Measurements from ENCODE around the gene DISC1. TPM values are rescaled to one million over a fixed set of nuclear protein-coding genes. Genes with fewer than 3 reads are reported as not detected.

DISC1 gene
- total RNA-seq, 1 experiment from 2014 or later: 8.3 TPM

DNA sequence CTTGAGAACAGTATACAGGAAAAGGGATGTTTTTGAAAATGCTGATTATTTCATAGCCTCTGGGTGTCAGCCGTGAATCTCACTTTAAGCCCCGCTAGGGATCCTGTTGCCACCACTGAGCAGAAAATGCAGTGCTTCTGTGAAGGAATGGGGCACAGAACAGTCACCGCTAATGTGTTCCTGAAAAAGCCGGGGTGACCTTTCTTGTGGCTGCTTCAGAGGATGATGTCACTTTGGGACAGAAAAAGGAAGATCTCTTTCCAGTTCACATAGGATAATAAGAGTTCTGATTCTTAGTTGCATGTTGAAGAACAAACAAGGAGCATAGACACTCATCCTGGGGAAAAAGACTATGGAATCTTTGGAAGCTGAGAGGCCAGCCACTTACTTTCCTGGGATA lies 349.6 kb downstream of the DISC1 start:
- DNase-seq (ENCODE audit: low read depth): no peak

DNA sequence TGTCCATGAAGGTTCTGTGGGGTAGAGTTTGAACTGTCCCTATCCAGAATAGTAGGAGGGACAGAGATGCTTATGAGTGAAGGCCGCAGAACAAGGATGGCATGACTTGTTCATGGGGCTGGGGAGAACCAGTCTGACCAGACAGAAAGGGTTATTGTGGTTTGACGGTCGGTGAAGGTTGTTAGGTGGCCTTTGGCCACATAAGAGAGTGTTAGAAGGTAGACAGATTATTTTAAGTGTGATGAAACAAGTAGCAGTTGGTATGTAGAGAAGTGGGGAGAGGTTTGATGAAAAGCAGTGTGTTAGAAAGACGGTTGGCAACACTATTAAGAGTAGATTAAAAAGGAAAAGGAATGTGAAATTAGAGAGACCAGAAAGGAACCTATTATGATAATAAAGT lies 355.1 kb downstream of the DISC1 start:
- no peak for DNase-seq (ENCODE audit: low read depth)

DNA sequence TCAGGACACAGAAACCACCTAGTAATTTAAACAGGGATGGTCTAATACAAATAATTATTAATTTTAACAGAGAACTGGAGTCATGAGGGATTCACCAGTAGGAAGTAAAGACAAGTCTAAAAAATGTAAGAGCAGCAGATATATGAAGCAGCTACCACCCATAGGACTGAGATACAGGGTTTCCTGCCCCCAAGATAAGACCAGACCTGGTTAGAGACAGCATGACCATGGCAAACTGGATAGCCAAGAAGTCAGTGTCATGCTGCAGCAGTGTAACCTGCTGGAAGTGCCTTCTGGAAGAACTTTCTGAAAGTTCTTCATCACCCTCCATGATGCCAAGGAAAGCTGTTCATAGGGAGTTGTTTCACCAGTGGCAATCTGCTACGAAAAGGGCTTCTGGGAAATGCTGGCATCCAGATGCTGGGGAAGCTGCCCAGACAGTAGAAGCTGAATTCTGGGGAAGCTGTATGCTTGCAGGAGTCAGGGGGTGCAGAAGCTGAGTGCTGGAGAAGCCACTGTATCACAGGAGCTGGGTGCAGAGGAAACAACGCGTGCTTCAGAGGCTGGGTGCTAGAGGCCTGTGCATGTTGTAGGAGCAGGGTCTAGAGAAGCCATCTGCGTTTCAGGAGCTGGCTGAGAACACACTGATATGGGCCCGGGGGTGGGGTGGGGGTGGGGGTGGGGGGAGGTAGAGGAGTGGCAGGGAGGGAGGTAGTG lies 356.4 kb downstream of the DISC1 start:
- no peak for DNase-seq (ENCODE audit: low read depth)

DNA sequence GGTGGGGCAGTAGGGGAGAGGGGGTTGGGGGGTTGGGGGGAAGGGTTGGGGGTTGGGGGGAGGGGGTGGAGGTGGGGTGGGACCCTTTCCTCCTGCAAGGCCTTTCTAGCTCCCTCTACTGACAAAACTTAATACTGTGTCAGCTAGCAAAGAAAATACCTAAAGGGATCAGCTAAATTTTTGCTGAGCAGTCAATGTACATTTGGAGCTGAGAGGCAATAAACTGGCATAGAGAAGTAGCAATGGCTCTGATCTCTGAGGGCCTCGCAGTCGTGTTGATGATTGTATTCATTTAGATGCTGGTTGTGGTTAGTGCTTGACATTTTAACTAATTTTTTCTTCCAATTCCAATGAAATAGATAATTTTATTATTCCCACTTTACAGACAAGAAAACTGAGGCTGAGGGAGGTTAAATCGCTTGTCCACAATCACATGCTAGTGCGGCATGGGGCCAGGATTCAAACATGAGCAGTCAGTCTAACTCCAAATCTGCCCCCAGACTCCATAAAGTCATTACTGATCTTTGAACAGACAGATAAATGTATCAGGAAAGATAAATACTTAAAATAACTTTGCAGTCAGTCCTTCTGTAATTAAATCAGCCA lies 357.1 kb downstream of the DISC1 start:
- no peak for DNase-seq (ENCODE audit: low read depth)

DNA sequence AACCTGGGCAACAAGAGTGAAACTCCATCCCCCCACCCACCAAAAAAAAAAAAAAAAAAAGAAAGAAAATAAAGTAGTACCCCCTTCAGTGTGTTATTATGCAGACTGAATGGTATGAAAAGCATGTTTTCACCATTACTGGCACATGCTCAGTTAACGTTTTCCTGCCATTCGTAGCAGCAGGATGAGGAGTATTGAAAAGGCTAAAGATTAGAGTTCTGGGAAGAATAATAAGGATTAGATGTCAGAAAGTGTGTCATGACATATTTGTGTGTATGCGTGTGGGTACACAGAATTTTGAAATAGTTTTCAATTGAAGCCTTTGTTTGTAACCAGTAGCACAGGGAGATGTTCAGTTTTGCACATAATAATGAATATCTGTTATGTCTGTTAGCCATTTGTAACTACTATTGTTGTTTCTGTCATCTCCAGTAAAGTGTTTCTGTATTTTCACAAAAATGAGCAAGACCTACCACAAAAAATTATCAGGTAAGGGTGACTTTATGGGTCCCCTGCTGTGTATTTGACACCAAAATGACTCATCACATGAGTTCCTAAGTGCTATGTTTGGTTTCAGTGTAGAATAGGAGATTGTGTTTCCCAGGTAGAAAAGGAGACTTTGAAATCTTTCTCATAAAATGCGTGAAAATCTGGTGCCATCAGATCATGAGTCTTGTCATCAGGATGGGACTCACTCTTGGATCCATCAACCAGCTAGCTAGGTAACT lies 358.9 kb downstream of the DISC1 start:
- no peak for DNase-seq (ENCODE audit: low read depth)

DNA sequence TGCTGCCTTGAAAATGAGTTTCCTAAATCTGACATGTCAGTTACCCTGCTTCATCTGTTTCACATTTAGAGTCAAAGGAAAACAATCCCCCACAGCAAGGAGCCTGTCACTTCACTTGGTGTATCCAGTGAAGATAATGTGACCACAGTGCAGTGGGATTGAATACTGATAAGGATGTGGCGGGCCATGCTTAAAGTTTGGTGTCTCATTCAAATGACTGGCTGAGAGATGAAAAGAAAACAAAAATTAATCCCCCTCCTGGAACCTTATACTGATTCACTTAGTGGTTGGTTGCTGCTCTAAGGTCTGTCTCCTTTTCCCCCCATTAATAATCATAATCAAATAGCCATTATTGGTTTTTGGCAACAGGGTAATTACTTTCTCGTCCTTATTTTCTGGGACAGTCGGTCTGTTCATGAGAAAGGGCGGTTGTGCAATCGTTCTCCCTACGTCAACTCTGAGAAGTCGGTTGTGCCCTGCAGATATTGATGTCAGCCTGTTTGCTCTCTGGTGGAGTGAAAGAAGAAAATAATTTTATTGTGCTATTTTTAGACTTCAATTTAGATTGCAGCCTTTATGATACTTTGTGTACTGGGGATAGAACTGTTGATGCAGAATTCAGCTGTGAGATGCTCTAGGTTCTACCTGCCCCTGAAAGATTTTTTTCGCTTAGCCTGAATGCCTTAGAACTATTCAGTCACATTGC lies 360.2 kb downstream of the DISC1 start:
- DNase-seq (ENCODE audit: low read depth): no peak

DNA sequence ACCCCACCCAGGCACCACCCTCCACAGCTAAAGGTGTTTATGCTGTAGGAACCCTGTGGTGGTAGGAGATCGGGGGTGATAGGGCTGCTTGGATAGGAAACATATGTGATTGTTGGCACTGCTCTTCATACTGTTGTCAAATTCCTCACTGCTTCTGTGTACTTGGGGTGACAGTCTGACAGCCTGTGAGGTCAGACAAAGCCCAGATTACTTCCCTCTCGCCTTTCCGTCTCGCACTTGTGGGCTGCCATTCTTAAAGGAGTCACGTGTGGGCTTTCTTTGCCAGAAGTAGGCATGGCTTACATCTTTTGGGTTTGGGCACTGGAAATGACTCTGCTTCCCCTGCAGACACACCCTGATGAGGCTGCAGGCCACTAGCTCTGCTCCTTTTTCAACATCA lies 363.8 kb downstream of the DISC1 start:
- no peak for DNase-seq (ENCODE audit: low read depth)

DNA sequence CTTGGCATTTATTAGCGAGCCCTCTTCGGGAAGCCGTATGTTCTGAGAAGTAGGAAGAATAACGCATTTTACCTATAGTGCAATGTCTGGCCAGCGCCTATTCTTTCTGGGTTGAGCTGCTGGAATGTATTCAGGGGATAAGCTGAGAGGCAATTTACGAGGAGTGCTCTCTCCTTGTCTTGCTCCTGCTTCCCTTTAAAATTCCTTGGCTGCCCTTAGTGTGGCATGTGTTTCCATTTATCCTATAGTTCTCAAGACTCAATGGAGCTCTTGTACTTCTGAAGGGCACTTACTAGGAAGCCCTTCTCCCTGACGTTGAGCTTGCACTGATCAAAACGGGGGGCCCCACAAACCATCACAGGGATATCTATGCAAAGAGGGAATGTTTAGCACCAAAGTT lies 364.6 kb downstream of the DISC1 start:
- DNase-seq (ENCODE audit: low read depth): no peak

DNA sequence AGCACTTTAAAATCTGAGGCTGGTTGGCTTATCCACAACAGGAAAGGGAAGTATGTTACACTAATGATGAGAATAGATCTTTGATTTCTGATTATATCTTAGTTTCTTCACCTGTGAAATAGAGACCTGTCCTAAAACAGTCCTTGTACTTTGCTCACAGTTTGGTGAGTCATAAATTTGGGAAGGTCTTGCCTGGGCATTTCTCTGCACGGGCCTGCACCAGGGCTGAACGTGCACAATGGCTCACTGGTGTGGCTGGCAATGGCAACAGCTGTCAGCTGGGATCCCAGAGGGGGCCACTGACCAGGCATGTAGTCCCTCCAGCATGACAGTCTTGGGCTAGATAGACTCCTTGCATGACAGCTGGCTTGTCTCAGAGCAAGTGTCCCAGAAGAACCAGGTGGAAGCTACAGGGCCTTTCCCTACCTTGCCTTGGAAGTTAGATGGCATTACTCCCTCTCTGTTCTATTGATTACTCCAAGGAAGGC lies 367.4 kb downstream of the DISC1 start:
- no peak for DNase-seq (ENCODE audit: low read depth)

DNA sequence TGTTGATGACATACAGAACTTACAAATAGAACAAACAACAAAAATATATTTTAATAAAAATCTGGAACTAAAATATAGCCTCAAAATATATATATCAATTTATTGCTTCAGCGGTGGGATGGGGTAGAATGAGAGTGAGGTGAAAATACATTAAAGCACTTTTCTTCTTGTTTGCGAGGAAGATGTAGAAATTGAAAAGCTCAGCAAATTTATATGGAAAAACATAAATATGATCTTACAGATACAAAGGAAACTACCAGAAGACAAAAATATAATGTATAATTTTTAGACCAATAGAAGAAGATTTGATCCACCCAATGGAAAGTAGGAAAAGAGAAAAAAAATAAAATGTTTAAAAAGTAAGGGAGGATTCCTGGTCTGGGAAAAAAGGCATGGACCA lies 372.2 kb downstream of the DISC1 start:
- no peak for DNase-seq (ENCODE audit: low read depth)

DNA sequence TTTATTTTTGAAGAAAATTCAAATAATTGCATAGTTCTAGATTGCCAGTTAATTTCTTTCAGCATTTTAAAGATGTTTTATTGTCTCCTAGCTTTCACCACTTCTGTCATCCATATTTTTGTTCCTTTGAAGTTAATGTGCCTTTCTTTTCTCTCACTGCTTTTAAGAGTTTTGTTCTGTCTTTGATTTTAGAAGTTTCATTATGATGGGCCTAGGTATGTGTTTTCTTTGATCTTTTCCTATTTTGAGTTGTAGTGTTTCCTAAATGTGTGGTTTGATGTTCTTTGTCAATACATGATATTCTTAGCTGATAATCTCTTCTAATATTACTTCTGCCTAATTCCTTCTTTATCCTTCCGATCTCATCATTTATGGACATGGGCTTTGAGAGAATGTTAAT lies 378.7 kb downstream of the DISC1 start:
- DNase-seq (ENCODE audit: low read depth): no peak

DNA sequence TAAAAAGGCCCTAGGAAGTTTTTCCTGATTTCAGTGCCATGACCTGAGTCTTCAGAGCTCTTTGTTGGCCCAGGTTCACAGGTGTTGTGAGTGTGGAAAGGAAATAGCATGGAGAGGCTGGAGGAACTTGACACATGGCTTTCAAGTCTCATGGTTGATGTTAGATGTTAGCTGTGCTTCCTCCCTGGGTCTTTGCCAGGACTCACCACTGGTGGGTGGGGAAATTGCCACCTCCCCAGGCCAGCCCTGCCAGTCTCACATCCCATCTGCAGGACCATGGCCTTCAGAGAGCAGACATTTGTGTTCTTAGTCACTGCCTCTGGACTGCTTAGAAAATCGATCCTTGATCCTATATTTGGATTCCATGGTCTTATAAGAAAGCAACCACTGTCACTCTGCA lies 383.2 kb downstream of the DISC1 start:
- no peak for DNase-seq (ENCODE audit: low read depth)

DNA sequence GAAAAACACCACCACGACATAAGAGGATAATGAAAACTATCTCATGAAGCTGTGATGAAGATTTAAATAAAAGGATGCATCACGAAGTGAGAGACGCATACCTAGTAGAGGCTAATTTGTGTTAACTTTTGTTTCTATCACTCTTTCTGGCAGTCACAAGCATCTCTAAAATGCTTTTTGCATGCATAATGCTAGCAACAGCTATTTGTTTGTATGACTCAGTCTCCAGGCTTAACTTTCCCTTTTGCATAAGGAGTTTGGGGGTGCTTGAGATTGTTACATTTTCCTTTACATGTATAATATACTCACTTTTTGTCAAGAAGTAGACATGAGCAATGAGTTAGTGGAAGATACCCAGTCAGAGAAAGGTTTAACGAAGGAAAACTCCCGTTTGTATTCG lies 385.4 kb downstream of the DISC1 start:
- peak; percentile 20 for DNase-seq (ENCODE audit: low read depth)

DNA sequence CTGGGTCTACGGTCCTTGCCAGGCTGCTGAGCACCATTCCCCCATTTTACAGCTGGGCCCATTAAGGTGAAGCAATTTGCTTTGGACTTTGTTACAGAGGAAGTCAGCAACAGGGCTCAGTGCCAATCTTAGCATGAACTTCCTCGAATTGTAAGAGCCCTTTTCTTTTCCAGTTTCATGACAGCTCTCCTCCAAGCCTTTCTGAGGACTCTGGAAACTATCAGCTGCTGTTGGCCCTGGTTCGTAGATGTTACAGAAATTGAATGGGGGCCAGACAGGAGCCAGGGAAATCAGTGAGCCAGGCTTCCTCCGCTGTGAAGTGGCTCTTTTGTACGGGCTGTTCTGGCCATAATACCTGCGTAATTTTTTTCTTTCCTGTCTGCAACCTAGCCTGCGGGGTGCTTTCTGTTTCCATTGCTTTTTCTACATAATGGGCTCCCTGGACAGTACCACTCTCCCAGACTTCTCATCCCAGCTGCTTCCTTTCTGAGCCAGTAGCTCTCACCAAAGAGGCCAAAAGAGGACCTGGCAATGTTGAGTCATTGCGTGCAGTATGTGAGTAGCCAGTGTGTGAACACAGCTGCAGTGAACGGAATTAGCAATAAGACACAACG lies 386.3 kb downstream of the DISC1 start:
- peak; percentile 90 for DNase-seq (ENCODE audit: low read depth)

DNA sequence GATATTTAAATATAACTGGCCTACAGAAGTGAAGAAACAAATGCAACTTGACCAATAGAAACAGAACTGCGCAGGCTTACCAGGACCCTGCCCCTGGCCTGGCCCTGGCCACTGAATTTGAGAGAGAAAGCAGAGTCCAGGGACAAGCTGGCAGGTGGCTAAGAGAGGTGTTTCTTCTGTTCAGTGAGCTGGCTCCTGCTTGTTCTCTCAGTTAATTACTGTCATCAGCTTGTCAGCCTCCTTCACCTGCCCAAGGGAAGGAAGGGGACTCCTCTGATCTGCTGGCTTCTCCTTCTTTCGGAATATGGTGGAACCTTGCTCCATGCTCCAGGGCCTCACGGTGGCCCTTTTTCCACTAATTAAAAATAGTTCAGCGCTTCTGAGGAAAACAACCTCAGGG lies 388.4 kb downstream of the DISC1 start:
- no peak for DNase-seq (ENCODE audit: low read depth)

DNA sequence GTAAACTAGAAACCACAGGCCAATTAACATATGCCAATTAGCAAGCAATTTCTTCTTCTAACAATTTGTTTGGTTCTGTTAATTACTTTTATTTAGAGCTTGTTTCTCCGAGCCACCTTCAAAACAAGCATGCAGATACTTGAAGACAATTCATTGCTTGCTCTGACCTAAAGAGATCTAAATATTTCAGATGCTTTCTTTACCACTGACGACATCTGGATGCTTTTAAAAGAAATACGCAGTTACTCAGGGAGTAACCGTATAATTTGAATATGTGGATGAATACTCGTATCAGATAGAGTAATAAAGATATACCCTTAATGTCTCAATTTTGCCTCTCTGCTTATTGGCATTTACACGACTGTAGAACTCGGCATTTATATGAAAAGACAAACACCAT lies 390.0 kb downstream of the DISC1 start:
- no peak for DNase-seq (ENCODE audit: low read depth)

DNA sequence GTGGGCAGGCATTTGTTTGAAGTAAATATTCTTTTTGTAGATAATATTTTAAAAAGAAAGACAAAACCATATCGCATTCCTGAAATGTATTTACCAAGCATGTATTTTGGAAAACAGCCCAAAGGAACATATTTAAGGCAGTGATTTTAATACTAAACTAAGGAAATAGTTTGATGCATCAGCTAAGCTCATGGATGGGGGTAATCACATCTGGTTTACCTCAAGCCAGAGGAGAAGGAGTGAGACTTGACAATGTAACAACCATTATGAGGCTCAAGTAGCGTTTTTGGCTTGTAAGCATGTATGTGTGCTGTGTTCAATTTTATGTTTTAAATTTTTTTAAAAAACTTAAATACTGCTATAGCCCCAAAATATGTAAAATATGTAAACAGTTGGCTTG lies 390.5 kb downstream of the DISC1 start:
- no peak for DNase-seq (ENCODE audit: low read depth)

DNA sequence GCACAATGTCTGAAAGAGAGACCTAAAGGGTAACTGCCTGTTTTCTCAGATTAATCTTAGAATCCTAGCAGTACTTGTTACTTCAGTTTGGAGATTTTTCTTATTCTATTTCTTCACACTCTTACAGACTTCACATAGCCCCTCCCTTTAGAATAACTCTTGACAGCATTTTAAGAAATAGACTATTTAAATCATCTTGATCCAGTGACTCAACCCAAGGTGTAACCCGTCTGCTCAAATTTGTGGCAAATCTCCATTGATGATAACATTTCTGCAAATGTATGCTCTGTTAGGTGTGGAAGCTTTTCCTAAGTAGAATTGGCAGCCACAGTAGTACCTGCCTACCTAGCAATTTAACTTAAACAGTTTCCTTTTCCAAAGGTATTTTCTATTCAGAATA lies 391.2 kb downstream of the DISC1 start:
- DNase-seq (ENCODE audit: low read depth): no peak

DNA sequence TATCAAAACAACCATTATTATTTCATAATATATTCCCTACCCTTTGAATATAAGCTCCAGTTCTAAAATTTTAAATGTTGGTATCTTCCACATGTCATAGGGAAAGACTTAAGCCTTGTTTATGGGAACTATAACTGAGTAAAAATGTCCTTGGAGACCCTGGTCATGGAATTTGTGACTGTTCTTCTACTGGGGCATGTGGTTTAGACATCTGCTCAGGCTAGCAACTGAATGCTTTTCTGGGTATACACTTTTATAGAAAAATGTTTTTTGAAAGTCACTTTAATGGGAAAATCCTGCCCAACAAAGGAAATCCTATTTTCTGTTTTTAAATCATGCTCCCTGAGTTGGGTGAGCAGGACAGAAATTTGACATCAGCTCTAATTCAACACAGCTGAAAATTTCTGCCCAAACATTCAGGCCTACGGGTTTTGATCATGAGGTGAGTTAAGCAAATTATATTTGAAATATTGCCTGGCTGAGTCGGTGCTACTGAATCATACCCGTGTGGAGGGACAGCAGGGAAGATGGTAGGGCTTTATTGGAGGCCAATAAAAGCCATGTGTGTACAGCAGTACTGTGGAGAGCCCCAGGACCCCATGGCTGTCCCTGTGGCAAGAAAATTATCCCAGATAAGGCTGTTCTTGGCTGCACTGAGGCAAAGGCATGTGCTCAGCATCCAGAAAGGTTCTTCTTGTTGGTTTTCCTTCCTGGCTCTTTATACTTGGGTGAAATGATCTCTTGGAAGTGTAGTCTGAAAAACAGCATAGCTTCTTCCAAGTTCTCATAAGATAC lies 391.8 kb downstream of the DISC1 start:
- no peak for DNase-seq (ENCODE audit: low read depth)

DNA sequence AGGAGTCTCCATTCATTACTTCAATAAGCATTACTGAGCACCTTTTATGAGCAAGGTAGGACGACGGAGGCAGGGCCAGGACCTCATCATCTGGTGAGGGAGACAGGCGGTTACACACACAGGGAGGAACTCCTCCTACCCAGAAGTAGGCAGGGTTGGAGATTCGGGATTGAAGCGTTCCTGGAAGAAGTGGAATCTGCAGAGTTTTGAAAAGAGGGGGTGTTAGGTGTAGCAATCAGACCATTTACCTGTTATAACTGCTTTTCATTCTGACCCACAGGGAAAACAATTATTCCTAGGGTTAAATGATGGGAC lies 392.4 kb downstream of the DISC1 start:
- DNase-seq (ENCODE audit: low read depth): no peak

DNA sequence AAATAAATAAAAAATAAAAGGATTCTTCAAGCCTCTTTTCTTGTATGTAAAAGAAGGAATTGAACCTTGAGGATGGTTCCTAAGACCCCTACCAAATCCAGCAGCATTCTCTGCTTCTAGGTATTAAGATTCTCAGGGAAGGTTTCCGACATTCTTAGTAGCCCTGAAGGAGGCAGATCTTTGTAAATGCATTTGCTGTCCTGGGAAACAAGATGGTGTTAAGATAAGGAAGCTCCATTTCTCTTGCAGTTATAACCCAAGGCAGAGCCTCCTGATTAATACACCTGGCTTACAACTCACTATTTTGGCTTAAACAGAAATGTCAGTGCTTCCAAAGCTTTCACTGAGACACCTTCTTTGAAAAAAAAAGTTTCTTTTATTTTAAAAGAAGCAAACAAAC lies 393.8 kb downstream of the DISC1 start:
- no peak for DNase-seq (ENCODE audit: low read depth)

Data from LHCN-M2 (cell line).